ENCODE measurements around the gene THOC7.

THOC7 gene

GRCh38 chr3:63832395-63832794 lies 31.2 kb downstream of the THOC7 start:
- no peak for DNase-seq

- no peak for DNase-seq
These were observed 33.1 kb downstream of the THOC7 start for GRCh38 chr3:63830526-63830925.

DNA sequence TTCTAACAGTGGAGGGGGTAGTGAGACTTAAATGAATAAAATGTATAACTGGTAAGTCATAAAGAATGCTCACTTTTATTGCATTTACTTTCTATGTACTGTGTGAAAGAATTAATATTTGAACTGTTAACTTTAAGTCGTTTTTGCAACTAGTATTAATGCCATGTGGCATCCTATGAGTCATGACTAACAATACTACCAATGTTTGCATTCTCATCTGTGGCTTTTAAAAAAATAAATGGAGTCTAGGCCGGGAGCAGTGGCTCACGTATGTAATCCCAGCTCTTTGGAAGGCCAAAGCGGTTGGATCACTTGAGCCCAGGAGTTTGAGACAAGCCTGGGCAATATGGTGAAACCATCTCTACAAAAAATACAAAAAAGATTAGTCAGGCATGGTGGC lies 39.3 kb downstream of the THOC7 start:
- DNase-seq: no peak

- DNase-seq: no peak
These were observed 44.5 kb downstream of the THOC7 start, which contains the start of gene C3orf49 for GRCh38 chr3:63819151-63819398. Gene C3orf49, plus strand, starts transcription at chr3:63819299. Its CDS starts 173 bp downstream, at chr3:63819472.

GRCh38 chr3:63818282-63819150 lies 45.1 kb downstream of the THOC7 start:
- DNase-seq: peak; percentile 22 to 65 (median 28)

DNA sequence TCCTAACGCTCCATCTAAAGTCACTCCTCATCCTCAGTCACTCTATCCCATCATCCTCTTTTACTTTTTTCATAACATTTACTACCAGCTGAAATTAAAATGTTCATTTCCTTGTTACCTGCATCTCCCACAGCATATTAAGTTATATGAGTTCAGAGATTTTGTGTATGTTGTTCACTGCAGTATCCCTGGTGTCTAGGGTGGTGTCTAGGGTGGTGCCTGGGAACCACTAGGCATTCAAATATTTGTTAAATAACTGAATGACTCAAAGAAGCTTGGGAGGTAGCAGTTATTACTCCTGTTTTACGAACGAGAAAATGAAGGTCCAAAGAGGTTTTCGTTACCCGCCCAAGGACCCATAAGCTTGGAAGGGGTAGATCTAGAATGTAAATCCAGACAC lies 46.4 kb downstream of the THOC7 start:
- DNase-seq: no peak

GRCh38 chr3:63814237-63814636 lies 49.4 kb downstream of the THOC7 start:
- DNase-seq: no peak

DNA sequence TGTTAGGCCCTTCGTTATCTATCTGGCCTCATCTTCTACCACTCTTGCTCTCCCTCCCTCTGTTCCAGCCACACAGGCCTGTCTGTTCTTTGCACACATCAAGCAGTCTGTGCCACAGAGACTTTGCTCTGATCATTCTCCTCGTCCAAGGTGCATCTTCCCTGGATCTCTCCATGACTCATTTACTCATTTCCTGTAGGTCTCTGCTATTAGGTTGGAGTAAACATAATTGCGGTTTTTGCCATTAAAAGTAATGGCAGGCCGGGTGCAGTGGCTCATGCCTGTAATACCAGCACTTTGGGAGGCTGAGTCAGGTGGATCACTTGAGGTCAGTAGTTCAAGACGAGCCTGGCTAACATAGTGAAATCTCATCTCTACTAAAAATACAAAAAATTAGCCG lies 54.0 kb downstream of the THOC7 start:
- no peak for DNase-seq

- DNase-seq: no peak
These were observed 55.0 kb downstream of the THOC7 start for GRCh38 chr3:63808633-63809032.

- DNase-seq: no peak
These were observed 55.5 kb downstream of the THOC7 start for GRCh38 chr3:63807961-63808565.

DNA sequence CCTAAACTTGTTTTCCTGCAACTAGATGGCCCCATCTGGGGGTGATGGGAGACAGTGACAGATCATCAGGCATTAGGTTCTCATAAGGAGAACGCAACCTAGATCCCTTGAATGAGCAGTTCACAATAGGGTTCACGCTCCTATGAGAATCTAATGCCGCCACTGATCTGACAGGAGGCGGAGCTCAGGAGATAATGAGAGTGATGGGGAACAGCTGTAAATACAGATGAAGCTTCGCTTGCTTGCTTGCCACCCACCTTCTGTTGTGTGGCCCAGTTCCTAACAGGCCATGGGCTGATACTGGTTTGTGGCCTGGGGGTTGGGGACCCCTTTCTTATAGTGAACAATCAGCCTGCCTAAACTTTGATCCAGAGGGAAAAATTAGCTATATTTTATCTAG lies 59.7 kb downstream of the THOC7 start:
- DNase-seq: no peak

- DNase-seq: no peak
These were observed 63.5 kb downstream of the THOC7 start for GRCh38 chr3:63800097-63800496.

GRCh38 chr3:63798949-63799348 lies 64.7 kb downstream of the THOC7 start:
- DNase-seq: no peak

DNA sequence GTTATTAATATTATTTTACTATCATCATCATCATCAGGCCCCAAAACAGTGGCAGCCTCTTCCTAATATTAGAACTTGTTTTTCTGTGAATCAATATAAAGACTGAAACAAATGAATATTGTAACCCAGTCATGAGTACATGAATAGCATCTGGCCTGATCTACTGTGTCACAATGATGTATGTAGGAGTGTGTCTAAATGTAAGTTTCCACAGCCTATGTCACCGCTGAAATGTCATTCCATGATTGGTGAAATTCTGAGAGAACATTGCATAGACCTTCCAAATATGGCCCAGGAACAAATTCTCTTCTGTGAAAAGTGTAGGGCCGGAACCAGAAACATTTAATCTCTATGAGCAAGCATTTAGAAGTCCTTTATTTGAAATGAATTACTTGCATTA lies 65.1 kb downstream of the THOC7 start:
- DNase-seq: no peak

DNA sequence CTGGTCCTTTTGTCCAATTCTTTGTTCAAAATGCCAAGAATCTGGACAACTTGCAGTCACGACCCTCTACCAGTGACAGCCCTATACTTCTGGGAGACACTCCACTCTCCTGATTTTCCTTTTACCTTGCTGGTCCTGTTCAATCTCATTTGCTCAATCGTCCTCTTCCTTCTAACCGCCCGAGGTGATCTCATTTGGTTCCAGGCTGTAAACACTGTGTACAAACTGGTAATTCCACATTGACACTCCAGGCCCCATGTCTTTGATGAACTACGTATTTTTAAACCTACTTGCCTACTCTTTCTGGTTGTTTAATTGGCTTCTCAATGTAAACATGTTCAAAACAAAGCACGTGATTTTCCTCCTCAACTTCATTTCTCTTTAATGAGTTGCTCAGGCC lies 68.2 kb downstream of the THOC7 start:
- DNase-seq: no peak

- no peak for DNase-seq
These were observed 71.6 kb downstream of the THOC7 start for GRCh38 chr3:63791974-63792373.
